ENCODE results near the gene TMEM235. TPM values are rescaled to one million over a fixed set of nuclear protein-coding genes. Genes with fewer than 3 reads are reported as not detected.

The TMEM235 gene
- total and polyA plus RNA-seq, 9 of the 15 experiments (the other 6 are each of a cell fraction or from before 2014, with no cell fraction given) = not detected

- TF ChIP-seq PATZ1 (CRISPR knock-in tag; IDR thresholded peaks at IDR 0.05; ENCODE audit: borderline replicate concordance) (no peak), PRPF4 (IDR thresholded peaks at IDR 0.05; ENCODE audit: insufficient read depth, low read depth, low read length, poor library complexity, severe bottlenecking) (peak; percentile 68), FOXA1 (IDR thresholded peaks at IDR 0.05; ENCODE audit: borderline replicate concordance) (no peak), ELF1 (tag; IDR thresholded peaks at IDR 0.05) (no peak), ZNF561 (CRISPR knock-in tag; conservative IDR thresholded peaks at IDR 0.05) (no peak), ZZZ3 (IDR thresholded peaks at IDR 0.05) (peak; percentile 96), SRSF1 (IDR thresholded peaks at IDR 0.05; ENCODE audit: low read depth, low read length) (no peak), E2F1 (CRISPR knock-in tag; IDR thresholded peaks at IDR 0.05) (peak; percentile 99), HDAC3 (IDR thresholded peaks at IDR 0.05; ENCODE audit: borderline replicate concordance, partially characterized antibody) (no peak), ARID1B (IDR thresholded peaks at IDR 0.05) (peak; percentile 25; the same call in 1 of the 2 replicates), RBBP5 (IDR thresholded peaks at IDR 0.05; ENCODE audit: borderline replicate concordance, insufficient read depth, low read length, poor library complexity, severe bottlenecking) (no peak), PHB2 (IDR thresholded peaks at IDR 0.05; ENCODE audit: low read depth) (no peak), HLTF (IDR thresholded peaks at IDR 0.05) (peak; percentile 36; the same call in 1 of the 2 replicates), RNF219 (CRISPR knock-in tag; IDR thresholded peaks at IDR 0.05) (no peak), CREB3L1 (IDR thresholded peaks at IDR 0.05; ENCODE audit: borderline replicate concordance, low read depth) (peak; percentile 90), STAT5B (CRISPR knock-in tag; IDR thresholded peaks at IDR 0.05) (no peak)
These were observed 44.5 kb upstream of the TMEM235 start, which contains the start of the genes AFMID and TK1 (continued) for GRCh38 chr17:78186692-78187595.
